Heart right ventricle (tissue), 16 donors: Measurements from ENCODE around the gene RITA1. TPM values are rescaled to one million over a fixed set of nuclear protein-coding genes. Genes with fewer than 3 reads are reported as not detected.

Experiments used
- ATAC-seq, 8 donors: fragments of 200-7000 bp; cut with Tn5 transposase; one replicate each; pipeline ENCODE4 v1.9.1; 2020; ENCODE audit warnings: mild to moderate bottlenecking in 8 of 8, moderate library complexity in 8 of 8, moderate number of reproducible peaks in 1 of 8
- DNase-seq, 2 donors: peaks; one replicate each; pipeline ENCODE4 v3.0.0-alpha.2; 2020
- H3K27ac ChIP-seq, 10 donors: fragments of 200-600 bp; sonication (generic) in 2 of 10; one replicate each; pipeline versions ENCODE4 v1.5.0 to v1.8.0; 2020 to 2022; ENCODE audit warnings: mild to moderate bottlenecking in 3 of 10
- H3K27me3 ChIP-seq, 7 donors: fragments of 200-600 bp; one replicate each; pipeline ENCODE4 v1.8.0; 2021 to 2022; ENCODE audit warnings: mild to moderate bottlenecking in 2 of 7
- H3K36me3 ChIP-seq, 9 donors: fragments of 200-600 bp; sonication (generic) in 1 of 9; one replicate each; pipeline versions ENCODE4 v1.5.0 to v1.8.0; 2020 to 2022; ENCODE audit warnings: mild to moderate bottlenecking in 2 of 9
- H3K4me1 ChIP-seq, 9 donors: fragments of 200-600 bp; sonication (generic) in 1 of 9; one replicate each; pipeline versions ENCODE4 v1.5.0 to v1.8.0; 2020 to 2022; ENCODE audit warnings: mild to moderate bottlenecking in 4 of 9
- H3K4me3 ChIP-seq, 10 donors: fragments of 200-600 bp; sonication (generic) in 2 of 10; one replicate each; pipeline versions ENCODE4 v1.5.0 to v1.8.0; 2020 to 2022; ENCODE audit warnings: mild to moderate bottlenecking in 7 of 10, moderate library complexity in 2 of 10
- H3K9me3 ChIP-seq, 11 donors: fragments of 200-600 bp in 10 of 11; sonication (generic) in 2 of 11; one replicate each; pipeline versions ENCODE4 v1.5.0 to v1.8.0; 2013 to 2022; ENCODE audit warnings: mild to moderate bottlenecking in 2 of 11, control low read depth in 1 of 11, moderate library complexity in 1 of 11
- CTCF ChIP-seq, 9 donors: fragments of 200-600 bp; sonication (generic) in 2 of 9; IDR thresholded peaks; one replicate each; pipeline versions ENCODE4 v1.5.0 to v1.8.0; 2021 to 2022; ENCODE audit warnings: antibody characterized with exemption in 9 of 9, mild to moderate bottlenecking in 5 of 9, moderate library complexity in 1 of 9
- WGBS, 2 donors: extraction: QIAGEN DNeasy Blood & Tissue Kit; methylation state at CpG; one replicate each; pipeline ENCODE4 v1.1.7; 2013; ENCODE audit warnings: inconsistent platforms in 1 of 2; 5-methylcytosine and 5-hydroxymethylcytosine counted together
- intact Hi-C, 10 donors: fragments of 100-400 bp; cut with DNase I; formaldehyde crosslinking; loops; one replicate each; pipeline versions ENCODE4 v1.11.1 to v1.14.2; 2022
- polyA plus RNA-seq, 2 donors: library from polyadenylated mRNA; stranded (reverse); fragments of 200-250 nt; gene quantifications; one replicate each; pipeline ENCODE4 v1.2.3, GENCODE V29; 2013
- total RNA-seq, 10 donors: library from RNA; stranded (reverse); fragmentation: NEBNext Ultra II Directional in 3 of 10; extraction: Animal tissue kit (Norgen Biotek cat#: 25700) in 3 of 10; gene quantifications; one replicate each; pipeline versions ENCODE4 v1.2.1 to v1.2.4, GENCODE V29; 2021 to 2023
- donor health status: Arrhythmogenic right ventricular cardiomyopathy.
- donor health status: ischemic (EF 13 %, LVEDD 7.1; RV severe dilation, severe dysfunction).
- donor health status: healthy with polysubstance abuse.
- donor health status: DM: no; HTN: yes; CAD: no.
- donor health status: DM: no; HTN: no; CAD: no.
- donor health status: ischemic (EF 25% LVEDD 6.9; RV normal size, moderate dysfunction).
- donor health status: ischemic (EF 25% LVEDD 5.7; RV mildly dilated, moderate dysfunction).
- donor health status: healthy.
- donor health status: DM: yes; HTN: yes; CAD: no.
- donor health status: Ischemic cardiomyopathy.
- donor health status: ischemic (EF 35%, LVEDD 5.7; RV mildly dilated, moderate dysfunction).
- donor health status: nonischemic (EF 11% LVEDD 7.7; RV severe dilation, severe dysfunction).
- donor health status: DM: yes; HTN: yes; CAD: no.
- donor health status: PGD.
- donor health status: ischemic (EF 29% LVEDD 5.4; RV normal size, mild dysfunction).
- donor health status: nonischemic (EF 23%, LVEDD 6.1; RV moderate dilation, normal function).

RITA1 gene
- total and polyA plus RNA-seq, 12 donors = 8.0 to 20.8 (median 13.7) TPM

GRCh38 chr12:113152196-113152834 is 33.2 kb upstream of the RITA1 start:
- DNase-seq (no peak), ATAC-seq (no peak)
- H3K36me3 ChIP-seq = peaks cover 0 to 3% (median 0%) of the 10 kb centered on the region in 9 donors
- H3K4me3 ChIP-seq = peak overlapping the region in 8 of 10 donors; percentile 7 to 52 (median 48)
- H3K4me1 ChIP-seq = peaks cover 3 to 30% (median 23%) of the 10 kb centered on the region in 9 donors
- no peak for TF ChIP-seq CTCF (IDR thresholded peaks at IDR 0.05)
- H3K27me3 ChIP-seq = peaks cover 10 to 84% (median 69%) of the 10 kb centered on the region in 7 donors
- H3K9me3 ChIP-seq = peaks cover 0 to 2% (median 0%) of the 10 kb centered on the region in 11 donors
- no peak overlapping the region for H3K27ac ChIP-seq
- WGBS, 2 donors = 22 to 24% methylated on average over 9 of the region's 9 CpGs
- intact Hi-C loops = loop anchor here (2.0 to 10.0 kb wide), 5 partner anchors 98 to 1980 kb away; partner anchors contain the start of gene DTX1 (in 2 of the 10)

GRCh38 chr12:113152835-113153814 is 32.4 kb upstream of the RITA1 start:
- Histone ChIP-seq H3K27ac (no peak overlapping the region), H3K27me3 (peaks cover 10 to 76% (median 69%) of the 10 kb centered on the region in 7 donors), H3K4me1 (peaks cover 3 to 30% (median 23%) of the 10 kb centered on the region in 9 donors), H3K4me3 (peak overlapping the region; percentile 7 to 52 (median 40)), H3K36me3 (peaks cover 0 to 11% (median 6%) of the 10 kb centered on the region in 9 donors), H3K9me3 (no peaks in the 10 kb centered on the region)
- ATAC-seq (peak; percentile 77 to 86 (median 82)), DNase-seq (peak; percentile 45 to 72)
- intact Hi-C loops = loop anchor here (2.0 to 10.0 kb wide), 5 partner anchors 98 to 1979 kb away; partner anchors contain the start of gene DTX1 (in 2 of the 10)
- peak in 8 of 9 donors; percentile 3 to 67 (median 56) for TF ChIP-seq CTCF (IDR thresholded peaks at IDR 0.05)
- 7 to 9% methylated on average over 70 of the region's 70 CpGs for WGBS, 2 donors

- DNase-seq = no peak
- 4% methylated on average over 51 of the region's 51 CpGs for WGBS, 2 donors
- ATAC-seq = peak in 1 of 8 donors; percentile 1
- Histone ChIP-seq H3K4me3 (peak overlapping the region in 2 of 10 donors; percentile 19 to 35), H3K27me3 (peaks cover 10 to 72% (median 68%) of the 10 kb centered on the region in 7 donors), H3K27ac (no peak overlapping the region), H3K4me1 (peaks cover 3 to 27% (median 21%) of the 10 kb centered on the region in 9 donors), H3K36me3 (peaks cover 0 to 24% (median 18%) of the 10 kb centered on the region in 9 donors), H3K9me3 (no peaks in the 10 kb centered on the region)
- TF ChIP-seq CTCF (IDR thresholded peaks at IDR 0.05) = no peak
- intact Hi-C loops = loop anchor here in 9 of 10 donors (5.0 to 10.0 kb wide), 4 partner anchors 100 to 1978 kb away; partner anchors contain the start of gene DTX1 (in 2 of the 9)
Measured at GRCh38 chr12:113154351-113154973, 31.1 kb upstream of the RITA1 start.
